ENCODE data around the gene LCE1F. TPM values are rescaled to one million over a fixed set of nuclear protein-coding genes. Genes with fewer than 3 reads are reported as not detected.

LCE1F gene
- total RNA-seq, 2 experiments from 2014 or later = not detected

DNA sequence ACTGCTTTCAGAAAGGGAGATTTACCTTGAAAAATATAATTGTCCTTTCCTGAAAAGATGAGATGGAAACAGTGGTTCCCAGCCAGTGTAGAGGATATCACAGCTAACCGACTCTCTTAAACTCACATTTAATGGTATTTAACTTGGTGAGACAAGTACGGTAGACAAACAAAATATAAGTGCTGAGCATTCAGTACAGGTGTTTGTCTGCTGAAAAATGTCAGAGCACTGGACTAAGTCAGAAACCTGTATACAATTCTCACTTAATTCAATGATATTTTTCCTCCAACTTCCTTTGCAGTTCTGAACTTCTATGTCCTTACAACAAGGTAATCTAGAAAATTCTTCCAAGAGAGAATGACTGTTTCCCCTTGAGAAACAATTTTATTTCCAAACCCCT lies 36.7 kb downstream of the LCE1F start, which contains the start of gene LCE1B:
Gene LCE1B (plus strand): TSS at position 301 of the 400 bp plus-strand sequence. CDS start 476 bp downstream, outside the sequence.
- intact Hi-C loops (cut with DNase I, micrococcal nuclease) = no loop called here
- Mint-ChIP-seq H3K36me3 (ENCODE audit: low read depth) (no peaks in the 10 kb centered on the region), H3K9me3 (peaks cover 3% of the 10 kb centered on the region), H3K4me3 (no peak within 1 kb of the TSS), H3K27me3 (peaks cover 27% of the 10 kb centered on the region), H3K27ac (no peak within 1 kb of the TSS), H3K4me1 (ENCODE audit: low read depth) (no peaks in the 10 kb centered on the region)
- Histone ChIP-seq H3K36me3 (ENCODE audit: insufficient read depth, low read length) (no peaks in the 10 kb centered on the region), H3K4me1 (ENCODE audit: insufficient read depth, low read length) (no peaks in the 10 kb centered on the region), H3K9me3 (ENCODE audit: control insufficient read depth in 1 of 2, insufficient read depth in 1 of 2, low read length in 2 of 2) (no peaks in the 10 kb centered on the region), H3K4me3 (ENCODE audit: low read length) (no peak within 1 kb of the TSS), H3K27ac (ENCODE audit: low read depth in 1 of 2, low read length in 2 of 2) (no peak within 1 kb of the TSS), H3K27me3 (ENCODE audit: control insufficient read depth in 1 of 2, insufficient read depth in 2 of 2, low read length in 2 of 2) (peaks cover under 1 to 5% of the 10 kb centered on the region in 2 experiments)
- TF ChIP-seq, protein P1, sequence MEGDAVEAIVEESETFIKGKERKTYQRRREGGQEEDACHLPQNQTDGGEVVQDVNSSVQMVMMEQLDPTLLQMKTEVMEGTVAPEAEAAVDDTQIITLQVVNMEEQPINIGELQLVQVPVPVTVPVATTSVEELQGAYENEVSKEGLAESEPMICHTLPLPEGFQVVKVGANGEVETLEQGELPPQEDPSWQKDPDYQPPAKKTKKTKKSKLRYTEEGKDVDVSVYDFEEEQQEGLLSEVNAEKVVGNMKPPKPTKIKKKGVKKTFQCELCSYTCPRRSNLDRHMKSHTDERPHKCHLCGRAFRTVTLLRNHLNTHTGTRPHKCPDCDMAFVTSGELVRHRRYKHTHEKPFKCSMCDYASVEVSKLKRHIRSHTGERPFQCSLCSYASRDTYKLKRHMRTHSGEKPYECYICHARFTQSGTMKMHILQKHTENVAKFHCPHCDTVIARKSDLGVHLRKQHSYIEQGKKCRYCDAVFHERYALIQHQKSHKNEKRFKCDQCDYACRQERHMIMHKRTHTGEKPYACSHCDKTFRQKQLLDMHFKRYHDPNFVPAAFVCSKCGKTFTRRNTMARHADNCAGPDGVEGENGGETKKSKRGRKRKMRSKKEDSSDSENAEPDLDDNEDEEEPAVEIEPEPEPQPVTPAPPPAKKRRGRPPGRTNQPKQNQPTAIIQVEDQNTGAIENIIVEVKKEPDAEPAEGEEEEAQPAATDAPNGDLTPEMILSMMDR (IDR thresholded peaks at IDR 0.05) = no peak
- DNase-seq = no peak
- ChIA-PET POLR2A (no interaction called here), CTCF (no interaction called here)
- no peak for ATAC-seq (ENCODE audit: poor library complexity)

DNA sequence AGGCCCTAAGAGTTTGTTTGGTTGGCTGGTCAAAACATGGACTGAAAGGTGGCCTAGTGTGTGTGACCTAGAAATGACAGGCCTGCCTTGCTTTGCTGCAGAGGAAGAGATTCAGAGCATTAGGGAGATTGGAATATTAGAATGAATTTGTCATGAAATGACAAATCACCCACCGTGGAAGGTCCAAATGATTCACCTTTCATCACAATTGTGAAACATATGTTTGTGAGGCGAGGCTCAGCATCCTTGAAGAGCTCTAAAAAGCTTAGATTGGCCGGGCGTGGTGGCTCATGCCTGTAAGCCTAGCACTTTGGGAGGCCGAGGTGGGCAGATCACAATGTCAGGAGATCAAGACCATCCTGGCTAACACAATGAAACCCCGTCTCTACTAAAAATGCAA lies 42.4 kb downstream of the LCE1F start:
- Mint-ChIP-seq H3K27me3 (peaks cover 24% of the 10 kb centered on the region), H3K9me3 (peaks cover 3% of the 10 kb centered on the region), H3K4me1 (ENCODE audit: low read depth) (no peaks in the 10 kb centered on the region), H3K27ac (no peak overlapping the region), H3K36me3 (ENCODE audit: low read depth) (no peaks in the 10 kb centered on the region), H3K4me3 (no peak overlapping the region)
- Histone ChIP-seq H3K4me1 (ENCODE audit: insufficient read depth, low read length) (no peaks in the 10 kb centered on the region), H3K27ac (ENCODE audit: low read depth in 1 of 2, low read length in 2 of 2) (no peak overlapping the region), H3K27me3 (ENCODE audit: control insufficient read depth in 1 of 2, insufficient read depth in 2 of 2, low read length in 2 of 2) (peaks cover 0 to 3% of the 10 kb centered on the region in 2 experiments), H3K36me3 (ENCODE audit: insufficient read depth, low read length) (no peaks in the 10 kb centered on the region), H3K9me3 (ENCODE audit: control insufficient read depth in 1 of 2, insufficient read depth in 1 of 2, low read length in 2 of 2) (no peaks in the 10 kb centered on the region), H3K4me3 (ENCODE audit: low read length) (no peak overlapping the region)
- intact Hi-C loops (cut with DNase I, micrococcal nuclease) = no loop called here
- ATAC-seq (ENCODE audit: poor library complexity) (no peak), DNase-seq (no peak)
- TF ChIP-seq, protein P1 (IDR thresholded peaks at IDR 0.05) = no peak
- CTCF ChIA-PET = no interaction called here
- POLR2A ChIA-PET = no interaction called here

DNA sequence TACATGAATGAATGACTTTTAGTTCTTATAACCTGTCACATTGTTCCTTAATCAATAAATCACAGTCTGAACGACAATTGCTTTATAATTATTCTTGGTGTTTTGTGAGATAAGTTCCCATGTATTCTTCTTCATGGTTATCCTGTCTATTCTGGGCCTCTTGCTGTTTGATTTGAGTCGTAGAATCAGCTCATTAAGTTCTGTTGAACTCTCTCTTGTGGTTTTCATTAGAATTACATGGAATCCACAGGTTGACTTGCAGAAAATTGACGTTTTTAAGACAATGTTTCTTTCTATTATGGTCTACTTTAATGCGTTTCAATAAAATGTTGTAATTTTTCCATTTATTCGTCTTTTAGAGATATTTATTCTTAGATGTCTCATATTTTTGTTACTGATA lies 48.4 kb downstream of the LCE1F start:
- POLR2A ChIA-PET = no interaction called here
- CTCF ChIA-PET = no interaction called here

More for the DNA sequence above, 48.4 kb downstream of the LCE1F start:
- H3K27ac Mint-ChIP-seq = no peak overlapping the region
- Histone ChIP-seq H3K4me1 (ENCODE audit: insufficient read depth, low read length) (no peaks in the 10 kb centered on the region), H3K9me3 (ENCODE audit: control insufficient read depth in 1 of 2, insufficient read depth in 1 of 2, low read length in 2 of 2) (no peaks in the 10 kb centered on the region), H3K27me3 (ENCODE audit: control insufficient read depth in 1 of 2, insufficient read depth in 2 of 2, low read length in 2 of 2) (peaks cover 10 to 11% of the 10 kb centered on the region in 2 experiments), H3K27ac (ENCODE audit: low read depth in 1 of 2, low read length in 2 of 2) (no peak overlapping the region), H3K4me3 (ENCODE audit: low read length) (no peak overlapping the region), H3K36me3 (ENCODE audit: insufficient read depth, low read length) (no peaks in the 10 kb centered on the region)
- TF ChIP-seq, protein P1 (IDR thresholded peaks at IDR 0.05) = no peak
- intact Hi-C loops (cut with DNase I, micrococcal nuclease) = no loop called here
- no peaks in the 10 kb centered on the region for H3K36me3 Mint-ChIP-seq (ENCODE audit: low read depth)
- no peaks in the 10 kb centered on the region for H3K9me3 Mint-ChIP-seq
- no peak overlapping the region for H3K4me3 Mint-ChIP-seq
- H3K4me1 Mint-ChIP-seq (ENCODE audit: low read depth) = no peaks in the 10 kb centered on the region
- DNase-seq (no peak), ATAC-seq (ENCODE audit: poor library complexity) (no peak)
- H3K27me3 Mint-ChIP-seq = peaks cover 40% of the 10 kb centered on the region

Measured in CD4-positive, alpha-beta T cell (primary cell).